Renal pelvis (tissue), 4 donors: Measurements from ENCODE around the gene DDX27. TPM values are rescaled to one million over a fixed set of nuclear protein-coding genes. Genes with fewer than 3 reads are reported as not detected.

Experiments used
- DNase-seq: peaks from one replicate; pipeline ENCODE4 v3.0.0-alpha.2; 2013
- polyA plus RNA-seq, 3 donors: library from polyadenylated mRNA; unstranded; fragments of 120-200 nt; gene quantifications; one replicate each; pipeline ENCODE4 v1.2.1, GENCODE V29; 2013; ENCODE audit not compliant: insufficient read length in 3 of 3

DDX27 gene
- polyA plus RNA-seq, 3 donors: 47.0 to 50.5 (median 49.1) TPM

GRCh38 chr20:49276161-49276960 is 57.1 kb downstream of the DDX27 start:
- DNase-seq: peak; percentile 45

- no peak for DNase-seq
These were observed 58.0 kb downstream of the DDX27 start for GRCh38 chr20:49276961-49277785.

GRCh38 chr20:49277786-49278035 is 58.5 kb downstream of the DDX27 start:
- no peak for DNase-seq

- DNase-seq: peak; percentile 98
These were observed 59.0 kb downstream of the DDX27 start, which contains the start of gene ZNFX1 for GRCh38 chr20:49278036-49278817. ZNFX1 (minus strand) TSS chr20:49278057; CDS start chr20:49275839, 2,218 bp downstream.

- DNase-seq: no peak
These were observed 59.8 kb downstream of the DDX27 start for GRCh38 chr20:49278818-49279676.

GRCh38 chr20:49279677-49280462 is 60.7 kb downstream of the DDX27 start:
- no peak for DNase-seq

- no peak for DNase-seq
These were observed 61.3 kb downstream of the DDX27 start for GRCh38 chr20:49280463-49281058.

GRCh38 chr20:49281059-49281912 is 62.1 kb downstream of the DDX27 start:
- no peak for DNase-seq

- no peak for DNase-seq
These were observed 62.8 kb downstream of the DDX27 start for GRCh38 chr20:49281913-49282467.

- DNase-seq: no peak
These were observed 63.5 kb downstream of the DDX27 start for GRCh38 chr20:49282584-49283171.

- no peak for DNase-seq
These were observed 64.0 kb downstream of the DDX27 start for GRCh38 chr20:49283176-49283702.

- DNase-seq: no peak
These were observed 64.7 kb downstream of the DDX27 start for GRCh38 chr20:49283703-49284625.

GRCh38 chr20:49284818-49285217 is 65.6 kb downstream of the DDX27 start:
- no peak for DNase-seq

GRCh38 chr20:49285233-49285668 is 66.0 kb downstream of the DDX27 start:
- no peak for DNase-seq

GRCh38 chr20:49285813-49286494 is 66.7 kb downstream of the DDX27 start:
- DNase-seq: no peak
